IMR-90 (cell line): ENCODE results near the gene MVP.

Experiments
- CEBPB ChIP-seq: IDR thresholded peaks from 2 replicates; pipeline ENCODE4 v1.6.1; 2012; ENCODE audit warnings: low read depth, low read length, improper control_type of control experiment
- CTCF ChIP-seq: conservative IDR thresholded peaks from 2 replicates; pipeline ENCODE4 v1.5.1; 2012; ENCODE audit warnings: mild to moderate bottlenecking, low read depth, low read length, improper control_type of control experiment
- NFE2L2 ChIP-seq: fragments of 150-350 bp; IDR thresholded peaks from 2 replicates; pipeline ENCODE4 v1.6.1; 2016; ENCODE audit warnings: low read depth, mild to moderate bottlenecking, low read length
- POLR2A ChIP-seq: IDR thresholded peaks from 2 replicates; pipeline ENCODE4 v1.6.1; 2012; ENCODE audit warnings: mild to moderate bottlenecking, low read depth, low read length
- USF2 ChIP-seq: fragments of 150-350 bp; IDR thresholded peaks from 2 replicates; pipeline ENCODE4 v1.6.1; 2017; ENCODE audit warnings: mild to moderate bottlenecking, antibody characterized with exemption, low read length, low read depth

GRCh38 chr16:29789775-29790182 is 30.5 kb upstream of the MVP start:
- TF ChIP-seq CTCF (no peak), CEBPB (no peak), POLR2A (no peak), USF2 (no peak), NFE2L2 (no peak)
